CD4-positive, alpha-beta memory T cell (primary cell): ENCODE results near the gene PTPRU. TPM values are rescaled to one million over a fixed set of nuclear protein-coding genes. Genes with fewer than 3 reads are reported as not detected.
A peak's percentile ranks its signal among the peaks of the same experiment; 100 is the strongest.

ENCODE experiments used
- CTCF ChIA-PET: fragments of 350-600 bp; sonication (Branson Sonifier 250); formaldehyde crosslinking; loops from one replicate; lab custom pipeline; 2021; ENCODE audit warnings: inconsistent platforms; ENCODE audit not compliant: partially characterized antibody; lab: Charles Lee
- POLR2A ChIA-PET: fragments of 350-600 bp; sonication (Branson Sonifier 250); formaldehyde crosslinking; loops from one replicate; lab custom pipeline; 2021; ENCODE audit not compliant: partially characterized antibody; lab: Charles Lee
- DNase-seq, 5 donors: peaks; one replicate each; pipeline versions ENCODE4 v3.0.0 to v3.0.0-alpha.2; 2020 to 2022; ENCODE audit warnings: mixed read lengths in 1 of 5
- H3K27ac ChIP-seq: one replicate; pipeline ENCODE4 v1.7.0; 2013; ENCODE audit warnings: low read depth, low read length
- H3K27me3 ChIP-seq: 2 replicates; pipeline ENCODE4 v1.7.0; 2013; ENCODE audit warnings: mild to moderate bottlenecking, low read length, moderate library complexity; ENCODE audit not compliant: insufficient read depth
- H3K36me3 ChIP-seq: 2 replicates; pipeline ENCODE4 v1.7.0; 2013; ENCODE audit warnings: mild to moderate bottlenecking, low read length, moderate library complexity; ENCODE audit not compliant: insufficient read depth
- H3K4me1 ChIP-seq: 2 replicates; pipeline ENCODE4 v1.7.0; 2013; ENCODE audit warnings: mild to moderate bottlenecking, low read length, moderate library complexity; ENCODE audit not compliant: insufficient read depth
- H3K4me3 ChIP-seq, 2 donors: one replicate each; pipeline ENCODE4 v1.7.0; 2013; ENCODE audit warnings: low read length in 2 of 2, mild to moderate bottlenecking in 1 of 2
- H3K9me3 ChIP-seq, 2 donors: one replicate each; pipeline ENCODE4 v1.7.0; 2013; ENCODE audit warnings: low read length in 2 of 2, control low read depth in 1 of 2; ENCODE audit not compliant: control insufficient read depth in 1 of 2
- H3K27ac Mint-ChIP-seq, 7 donors: one replicate each; pipeline ENCODE4 v1.8.0; 2020 to 2021; ENCODE audit warnings: mixed read lengths in 7 of 7, mild to moderate bottlenecking in 6 of 7, inconsistent platforms in 3 of 7, moderate library complexity in 3 of 7
- H3K27me3 Mint-ChIP-seq, 2 donors: one replicate each; pipeline ENCODE4 v1.8.0; 2020 to 2021; ENCODE audit warnings: mixed read lengths in 2 of 2
- H3K36me3 Mint-ChIP-seq, 2 donors: one replicate each; pipeline ENCODE4 v1.8.0; 2020 to 2021; ENCODE audit warnings: mixed read lengths in 2 of 2, inconsistent platforms in 1 of 2, mild to moderate bottlenecking in 1 of 2
- H3K4me1 Mint-ChIP-seq, 4 donors: one replicate each; pipeline ENCODE4 v1.8.0; 2020 to 2021; ENCODE audit warnings: mixed read lengths in 4 of 4, mild to moderate bottlenecking in 1 of 4
- H3K4me3 Mint-ChIP-seq, 8 donors: one replicate each; pipeline ENCODE4 v1.8.0; 2020 to 2021; ENCODE audit warnings: mixed read lengths in 8 of 8, mild to moderate bottlenecking in 7 of 8, moderate library complexity in 6 of 8, inconsistent platforms in 3 of 8
- H3K9me3 Mint-ChIP-seq, 8 donors: one replicate each; pipeline ENCODE4 v1.8.0; 2020 to 2021; ENCODE audit warnings: mixed read lengths in 8 of 8, mild to moderate bottlenecking in 5 of 8, inconsistent platforms in 3 of 8, moderate library complexity in 1 of 8
- intact Hi-C: fragments of 100-400 bp; cut with micrococcal nuclease; formaldehyde crosslinking; loops from one replicate; pipeline ENCODE4 v1.15.1; 2023
- polyA plus RNA-seq, 2 donors: library from polyadenylated mRNA; unstranded; fragments of 300-500 nt; fragmentation: Illumina TruSeq; gene quantifications; one replicate each; pipeline ENCODE4 v1.2.3, GENCODE V29; 2021
- total RNA-seq, 2 experiments: library from RNA; stranded (reverse); gene quantifications; one replicate each; pipeline ENCODE4 v1.2.3, GENCODE V29; 2021

The PTPRU gene
- total and polyA plus RNA-seq, 4 experiments from 2014 or later = 0.38 TPM; not detected in 3

- Mint-ChIP-seq H3K27me3 (peaks cover 2 to 3% of the 10 kb centered on the region in 2 donors), H3K4me3 (no peak overlapping the region), H3K9me3 (no peaks in the 10 kb centered on the region), H3K36me3 (no peaks in the 10 kb centered on the region), H3K4me1 (no peaks in the 10 kb centered on the region), H3K27ac (no peak overlapping the region)
- H3K9me3 ChIP-seq = no peaks in the 10 kb centered on the region
- no peak overlapping the region for H3K27ac ChIP-seq
- no peaks in the 10 kb centered on the region for H3K4me1 ChIP-seq
- no peaks in the 10 kb centered on the region for H3K36me3 ChIP-seq
- ChIA-PET CTCF (no interaction called here), POLR2A (no interaction called here)
- no peak overlapping the region for H3K4me3 ChIP-seq
- intact Hi-C loops = no loop called here
- no peak for DNase-seq
- H3K27me3 ChIP-seq = no peaks in the 10 kb centered on the region
Observed at GRCh38 chr1:29322861-29323585, 86.7 kb downstream of the PTPRU start.

GRCh38 chr1:29323636-29324035, 87.3 kb downstream of the PTPRU start:
- no peaks in the 10 kb centered on the region for H3K27me3 ChIP-seq
- Mint-ChIP-seq H3K27ac (no peak overlapping the region), H3K4me3 (no peak overlapping the region), H3K9me3 (no peaks in the 10 kb centered on the region), H3K4me1 (no peaks in the 10 kb centered on the region), H3K36me3 (no peaks in the 10 kb centered on the region), H3K27me3 (peaks cover 0 to 2% of the 10 kb centered on the region in 2 donors)
- H3K36me3 ChIP-seq = no peaks in the 10 kb centered on the region
- H3K4me1 ChIP-seq = no peaks in the 10 kb centered on the region
- POLR2A ChIA-PET = no interaction called here
- no peak for DNase-seq
- intact Hi-C loops = no loop called here
- H3K27ac ChIP-seq = no peak overlapping the region
- CTCF ChIA-PET = no interaction called here
- H3K4me3 ChIP-seq = no peak overlapping the region
- H3K9me3 ChIP-seq = no peaks in the 10 kb centered on the region

- Mint-ChIP-seq H3K9me3 (no peaks in the 10 kb centered on the region), H3K4me3 (no peak overlapping the region), H3K27ac (no peak overlapping the region), H3K4me1 (no peaks in the 10 kb centered on the region), H3K27me3 (peaks cover under 1 to 2% of the 10 kb centered on the region in 2 donors), H3K36me3 (no peaks in the 10 kb centered on the region)
- no peak for DNase-seq
- Histone ChIP-seq H3K27ac (no peak overlapping the region), H3K27me3 (no peaks in the 10 kb centered on the region), H3K4me1 (no peaks in the 10 kb centered on the region), H3K4me3 (no peak overlapping the region), H3K9me3 (no peaks in the 10 kb centered on the region), H3K36me3 (no peaks in the 10 kb centered on the region)
- POLR2A ChIA-PET = no interaction called here
- intact Hi-C loops = no loop called here
- CTCF ChIA-PET = no interaction called here
Observed at GRCh38 chr1:29324202-29324601, 87.9 kb downstream of the PTPRU start.

- no peak for DNase-seq
- H3K27me3 Mint-ChIP-seq = peaks cover 2 to 4% of the 10 kb centered on the region in 2 donors
- no peaks in the 10 kb centered on the region for H3K9me3 Mint-ChIP-seq
- H3K4me1 ChIP-seq = no peaks in the 10 kb centered on the region
- H3K4me1 Mint-ChIP-seq = no peaks in the 10 kb centered on the region
- no peaks in the 10 kb centered on the region for H3K36me3 ChIP-seq
- no peak overlapping the region for H3K4me3 ChIP-seq
- ChIA-PET POLR2A (no interaction called here), CTCF (no interaction called here)
- H3K27me3 ChIP-seq = no peaks in the 10 kb centered on the region
- peak overlapping the region in 2 of 8 donors; percentile 31 to 41 for H3K4me3 Mint-ChIP-seq
- H3K27ac Mint-ChIP-seq = no peak overlapping the region
- H3K27ac ChIP-seq = no peak overlapping the region
- H3K9me3 ChIP-seq = no peaks in the 10 kb centered on the region
- no peaks in the 10 kb centered on the region for H3K36me3 Mint-ChIP-seq
- intact Hi-C loops = no loop called here
Observed at GRCh38 chr1:29324771-29325351, 88.5 kb downstream of the PTPRU start.

- POLR2A ChIA-PET = no interaction called here
- H3K9me3 Mint-ChIP-seq = no peaks in the 10 kb centered on the region
- H3K4me3 ChIP-seq = no peak overlapping the region
- H3K27ac ChIP-seq = no peak overlapping the region
- H3K4me1 Mint-ChIP-seq = no peaks in the 10 kb centered on the region
- H3K4me1 ChIP-seq = no peaks in the 10 kb centered on the region
- no peaks in the 10 kb centered on the region for H3K36me3 Mint-ChIP-seq
- intact Hi-C loops = no loop called here
- no peaks in the 10 kb centered on the region for H3K36me3 ChIP-seq
- CTCF ChIA-PET = no interaction called here
- H3K4me3 Mint-ChIP-seq = no peak overlapping the region
- H3K27me3 Mint-ChIP-seq = peaks cover 2 to 6% of the 10 kb centered on the region in 2 donors
- DNase-seq = no peak
- H3K9me3 ChIP-seq = no peaks in the 10 kb centered on the region
- no peak overlapping the region for H3K27ac Mint-ChIP-seq
- no peaks in the 10 kb centered on the region for H3K27me3 ChIP-seq
Observed at GRCh38 chr1:29325675-29326074, 89.4 kb downstream of the PTPRU start.

GRCh38 chr1:29326123-29326522, 89.8 kb downstream of the PTPRU start:
- ChIA-PET CTCF (no interaction called here), POLR2A (no interaction called here)
- intact Hi-C loops = no loop called here
- H3K4me1 Mint-ChIP-seq = no peaks in the 10 kb centered on the region
- H3K27ac Mint-ChIP-seq = no peak overlapping the region
- Histone ChIP-seq H3K27me3 (no peaks in the 10 kb centered on the region), H3K36me3 (no peaks in the 10 kb centered on the region), H3K4me1 (no peaks in the 10 kb centered on the region), H3K27ac (no peak overlapping the region), H3K9me3 (no peaks in the 10 kb centered on the region), H3K4me3 (no peak overlapping the region)
- no peak overlapping the region for H3K4me3 Mint-ChIP-seq
- H3K36me3 Mint-ChIP-seq = no peaks in the 10 kb centered on the region
- peaks cover 2 to 6% of the 10 kb centered on the region in 2 donors for H3K27me3 Mint-ChIP-seq
- H3K9me3 Mint-ChIP-seq = no peaks in the 10 kb centered on the region
- DNase-seq = no peak

GRCh38 chr1:29327223-29327935, 91.1 kb downstream of the PTPRU start:
- no peaks in the 10 kb centered on the region for H3K36me3 Mint-ChIP-seq
- no peaks in the 10 kb centered on the region for H3K27me3 ChIP-seq
- no peak overlapping the region for H3K27ac Mint-ChIP-seq
- no peak overlapping the region for H3K4me3 ChIP-seq
- no peak for DNase-seq
- peaks cover 0 to 2% (median 0%) of the 10 kb centered on the region in 8 donors for H3K9me3 Mint-ChIP-seq
- POLR2A ChIA-PET = no interaction called here
- no peaks in the 10 kb centered on the region for H3K36me3 ChIP-seq
- intact Hi-C loops = no loop called here
- H3K4me3 Mint-ChIP-seq = no peak overlapping the region
- H3K9me3 ChIP-seq = no peaks in the 10 kb centered on the region
- H3K27ac ChIP-seq = no peak overlapping the region
- H3K4me1 ChIP-seq = no peaks in the 10 kb centered on the region
- H3K4me1 Mint-ChIP-seq = no peaks in the 10 kb centered on the region
- CTCF ChIA-PET = no interaction called here
- peaks cover 9 to 11% of the 10 kb centered on the region in 2 donors for H3K27me3 Mint-ChIP-seq
